GM19238 (cell line): ENCODE results near the gene TPSAB1.

Experiments used
- DNase-seq: peaks from one replicate; pipeline ENCODE4 v3.0.0; 2011; ENCODE audit warnings: low spot score; ENCODE audit not compliant: insufficient read length

Gene TPSAB1

GRCh38 chr16:1283996-1284616 lies 43.6 kb downstream of the TPSAB1 start:
- DNase-seq = no peak

- no peak for DNase-seq
These were observed 45.4 kb downstream of the TPSAB1 start for GRCh38 chr16:1285669-1286512.

DNA sequence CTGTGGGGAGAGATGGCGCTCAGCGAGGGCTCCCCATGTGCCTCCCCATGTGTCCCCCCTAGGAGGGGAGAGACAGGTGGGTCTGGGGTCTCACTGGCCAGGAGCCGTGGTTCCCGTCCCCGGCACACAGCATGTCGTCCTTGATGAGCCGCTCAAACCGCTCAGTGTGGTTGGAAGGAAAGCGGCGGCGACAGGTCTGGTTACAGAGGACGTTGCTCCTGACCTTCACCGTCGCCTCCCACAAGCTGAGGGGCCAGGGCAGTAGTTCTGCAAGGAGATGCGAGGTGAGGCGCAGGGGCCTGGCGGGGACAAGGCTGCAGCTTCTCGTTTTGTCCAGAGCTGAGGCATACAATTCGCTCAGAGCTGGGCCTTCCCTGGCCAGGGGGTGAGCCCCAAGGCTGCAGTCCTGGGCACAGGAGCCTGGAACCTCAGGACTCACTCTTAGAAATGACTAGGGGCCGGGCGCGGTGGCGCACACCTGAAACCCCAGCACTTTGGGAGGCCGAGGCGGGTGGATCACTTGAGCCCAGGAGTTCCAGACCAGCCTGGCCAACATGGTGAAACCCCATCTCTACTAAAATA lies 46.1 kb downstream of the TPSAB1 start:
- no peak for DNase-seq

DNA sequence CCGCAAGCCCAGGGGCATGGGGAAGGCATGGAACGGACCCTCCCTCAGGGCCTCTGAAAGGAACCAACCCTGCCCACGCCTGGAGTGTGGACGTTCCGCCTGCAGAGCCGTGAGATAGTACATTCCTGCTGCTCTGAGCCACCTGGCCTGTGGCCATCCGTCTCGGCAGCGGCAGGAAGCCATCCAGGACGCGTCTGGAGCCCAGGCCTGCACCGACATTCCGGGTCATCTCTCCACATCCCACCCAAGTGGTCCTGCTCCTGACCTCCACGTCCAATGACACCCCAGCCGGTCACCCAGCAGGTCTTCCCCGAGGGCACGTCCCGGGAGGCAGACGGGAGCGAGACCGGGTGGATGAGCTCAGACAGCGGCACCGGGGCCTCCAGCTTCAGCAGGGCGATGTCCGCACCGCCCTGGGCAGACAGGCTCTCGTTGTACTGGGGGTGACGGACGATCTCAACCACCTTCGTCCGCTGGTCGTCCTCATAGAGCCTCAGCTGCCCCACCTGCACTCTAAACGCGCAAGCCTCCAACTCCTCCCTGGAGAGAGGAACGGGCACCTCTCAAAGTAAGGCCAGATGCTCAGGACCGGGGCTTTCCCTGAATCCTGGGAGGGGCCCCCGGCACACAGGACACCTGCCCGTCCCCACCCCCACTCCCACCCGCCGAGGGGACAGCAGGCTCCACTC lies 47.6 kb downstream of the TPSAB1 start:
- DNase-seq = no peak

- no peak for DNase-seq
These were observed 48.4 kb downstream of the TPSAB1 start for GRCh38 chr16:1288813-1289476.

DNA sequence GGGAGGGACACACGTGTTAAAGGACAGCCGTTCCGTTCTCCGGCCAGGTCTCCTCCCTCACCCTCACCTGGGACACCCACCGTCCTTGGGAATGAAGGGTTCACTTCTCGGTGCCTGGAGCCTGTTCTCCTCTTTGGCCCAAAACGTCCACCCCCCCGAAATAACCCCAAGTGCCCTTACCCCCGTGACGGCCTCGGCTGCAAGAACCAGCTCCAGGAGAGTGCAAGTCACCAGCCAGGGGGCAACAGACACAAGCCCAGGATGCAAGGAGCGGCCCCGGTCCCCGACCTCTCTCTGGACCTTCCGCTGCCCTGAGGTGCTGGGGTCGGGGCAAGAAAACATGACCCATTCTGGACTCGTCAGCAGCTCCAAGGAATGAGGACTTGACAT lies 49.0 kb downstream of the TPSAB1 start:
- no peak for DNase-seq

DNA sequence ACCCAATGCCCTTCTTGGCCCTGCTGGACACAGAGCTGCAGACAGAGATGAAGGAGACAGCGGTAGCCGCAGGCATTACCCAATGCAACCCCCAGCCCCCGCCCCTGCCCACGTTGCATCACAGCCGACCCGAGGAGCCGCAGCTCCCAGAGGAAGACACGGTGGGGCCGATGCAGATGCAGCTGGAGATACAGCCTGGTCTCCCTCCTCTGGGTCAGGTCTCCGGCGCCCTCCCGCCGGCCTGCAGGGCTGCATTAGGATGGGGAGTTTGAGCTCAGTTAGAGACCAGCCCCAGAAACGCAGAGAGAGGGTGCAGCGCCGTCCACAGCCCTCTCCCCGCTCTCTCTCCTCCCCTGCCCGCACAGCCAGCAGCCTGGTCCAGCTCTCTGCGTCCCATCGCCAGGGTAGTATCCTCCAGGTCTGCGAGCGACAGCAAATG lies 49.6 kb downstream of the TPSAB1 start:
- DNase-seq = no peak

DNA sequence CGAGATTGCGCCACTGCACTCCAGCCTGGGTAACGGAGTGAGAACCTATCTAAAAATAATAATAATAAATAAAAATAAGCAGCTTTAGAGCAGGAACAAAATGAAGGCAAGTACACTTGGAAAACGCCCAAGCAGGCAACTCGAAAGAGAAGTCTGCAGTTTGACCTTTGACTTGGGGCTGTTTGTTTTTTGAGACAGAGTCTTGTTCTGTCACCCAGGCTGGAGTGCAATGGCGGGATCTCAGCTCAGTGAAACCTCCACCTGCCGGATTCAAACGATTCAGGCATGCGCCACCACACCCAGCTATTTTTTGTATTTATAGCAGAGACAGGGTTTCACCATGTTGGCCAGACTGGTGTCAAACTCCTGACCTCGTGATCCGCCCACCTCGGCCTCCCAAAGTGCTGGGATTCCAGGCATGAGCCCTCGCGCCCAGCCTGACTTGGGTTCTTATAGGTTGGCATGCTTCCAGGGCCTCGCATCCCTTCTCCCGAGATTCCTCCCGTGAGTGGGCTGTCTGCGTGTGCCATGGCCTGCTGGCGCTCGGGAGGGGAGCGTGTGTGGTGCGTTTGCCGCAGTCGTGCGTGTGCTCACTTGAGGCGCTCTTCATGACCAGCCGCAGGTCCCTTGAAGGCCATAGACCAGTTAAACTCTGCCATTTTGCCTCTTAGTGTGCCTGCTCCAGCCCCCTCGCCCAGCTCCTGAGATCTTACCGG lies 50.5 kb downstream of the TPSAB1 start:
- no peak for DNase-seq

- DNase-seq = no peak
These were observed 51.1 kb downstream of the TPSAB1 start for GRCh38 chr16:1291576-1291974.
